ENCODE data around the gene OR4E1.

- TF ChIP-seq CTCF (IDR thresholded peaks at IDR 0.05; ENCODE audit: poor library complexity), result no peak
- no peak for TF ChIP-seq EZH2 (IDR thresholded peaks at IDR 0.05; ENCODE audit: borderline replicate concordance)
These were observed 30.2 kb downstream of the OR4E1 start for GRCh38 chr14:21643407-21643806.
